ENCODE data around the gene LHX8.
A peak's percentile ranks its signal among the peaks of the same experiment; 100 is the strongest.

The LHX8 gene

DNA sequence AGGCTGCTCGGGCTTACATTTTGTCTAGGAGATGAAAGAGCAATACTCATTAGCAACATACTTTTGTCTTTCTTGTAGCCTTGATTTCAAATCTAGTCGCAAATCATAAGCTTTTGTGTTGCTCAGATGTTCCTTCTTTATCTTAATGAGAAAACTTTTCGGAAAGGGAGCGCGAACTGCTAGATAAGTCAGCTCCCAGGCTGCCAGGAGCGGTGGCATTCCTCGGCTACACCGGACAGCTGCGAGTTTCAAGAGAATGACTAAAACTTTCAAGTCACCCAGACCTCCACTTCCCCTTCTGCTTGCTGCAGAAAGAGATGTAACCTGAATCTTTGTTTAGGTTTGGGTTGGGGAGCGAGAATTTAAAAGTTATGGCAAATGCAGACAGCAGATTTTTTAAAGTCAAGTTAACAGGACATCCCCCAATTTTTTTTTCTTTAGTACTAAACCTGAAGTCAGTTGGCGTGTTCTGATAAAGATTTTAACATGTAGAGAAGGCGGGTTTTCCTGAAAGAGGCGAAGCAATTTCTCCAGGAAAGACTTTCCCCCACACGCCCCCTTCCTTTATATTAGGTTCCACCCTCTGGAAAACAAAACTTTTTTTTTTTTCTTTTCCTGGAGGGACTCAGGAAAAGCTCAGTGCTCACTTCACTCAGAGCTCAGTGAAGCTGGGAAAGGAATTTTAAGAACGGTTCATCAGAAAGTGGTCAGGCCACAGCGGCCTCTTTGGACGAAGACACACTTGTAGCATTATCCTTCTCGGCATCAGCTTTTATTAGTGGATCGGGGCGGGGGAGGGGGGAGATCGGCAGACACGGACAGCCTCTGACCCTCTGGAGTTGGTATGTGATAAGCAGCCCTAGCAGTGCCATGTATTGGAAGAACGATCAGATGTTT, at the start of gene LHX8:
TSS of gene LHX8 (plus strand) at position 639 of the 897 bp plus-strand sequence. CDS start 2,227 bp downstream, outside the sequence.
- no peak for DNase-seq (ENCODE audit: low read depth)
- TF ChIP-seq, protein P1, sequence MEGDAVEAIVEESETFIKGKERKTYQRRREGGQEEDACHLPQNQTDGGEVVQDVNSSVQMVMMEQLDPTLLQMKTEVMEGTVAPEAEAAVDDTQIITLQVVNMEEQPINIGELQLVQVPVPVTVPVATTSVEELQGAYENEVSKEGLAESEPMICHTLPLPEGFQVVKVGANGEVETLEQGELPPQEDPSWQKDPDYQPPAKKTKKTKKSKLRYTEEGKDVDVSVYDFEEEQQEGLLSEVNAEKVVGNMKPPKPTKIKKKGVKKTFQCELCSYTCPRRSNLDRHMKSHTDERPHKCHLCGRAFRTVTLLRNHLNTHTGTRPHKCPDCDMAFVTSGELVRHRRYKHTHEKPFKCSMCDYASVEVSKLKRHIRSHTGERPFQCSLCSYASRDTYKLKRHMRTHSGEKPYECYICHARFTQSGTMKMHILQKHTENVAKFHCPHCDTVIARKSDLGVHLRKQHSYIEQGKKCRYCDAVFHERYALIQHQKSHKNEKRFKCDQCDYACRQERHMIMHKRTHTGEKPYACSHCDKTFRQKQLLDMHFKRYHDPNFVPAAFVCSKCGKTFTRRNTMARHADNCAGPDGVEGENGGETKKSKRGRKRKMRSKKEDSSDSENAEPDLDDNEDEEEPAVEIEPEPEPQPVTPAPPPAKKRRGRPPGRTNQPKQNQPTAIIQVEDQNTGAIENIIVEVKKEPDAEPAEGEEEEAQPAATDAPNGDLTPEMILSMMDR (IDR thresholded peaks at IDR 0.05; ENCODE audit: low read length, missing control alignments): no peak
- no peak within 1 kb of the TSS for H3K4me3 ChIP-seq (replicated peaks; ENCODE audit: low read depth, low read length)

DNA sequence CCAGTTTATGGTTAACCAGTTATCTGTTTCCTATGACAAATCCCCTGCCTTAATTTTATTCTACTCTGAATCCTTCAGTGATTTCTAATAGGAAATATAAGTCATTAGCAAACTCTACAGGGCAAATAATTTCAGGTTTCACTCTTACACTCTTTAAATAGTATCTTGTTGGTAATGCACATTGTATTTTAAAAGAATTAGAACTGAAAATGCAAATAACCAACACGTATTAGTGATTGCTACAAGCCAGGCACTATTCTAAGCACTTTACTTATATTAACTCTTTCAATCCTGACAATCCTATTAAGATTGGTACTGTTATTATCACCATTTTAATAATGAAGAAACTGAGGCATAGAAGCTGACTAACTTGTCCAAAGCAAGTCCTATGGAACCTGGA, 48.3 kb upstream of the LHX8 start:
- no peak for DNase-seq (ENCODE audit: low read depth)
- TF ChIP-seq, protein P1 (IDR thresholded peaks at IDR 0.05; ENCODE audit: low read length, missing control alignments): no peak
- no peak overlapping the region for H3K4me3 ChIP-seq (replicated peaks; ENCODE audit: low read depth, low read length)

GRCh38 chr1:75087278-75087677, 46.9 kb upstream of the LHX8 start:
- no peak overlapping the region for H3K4me3 ChIP-seq (replicated peaks; ENCODE audit: low read depth, low read length)
- no peak for DNase-seq (ENCODE audit: low read depth)
- TF ChIP-seq, protein P1 (IDR thresholded peaks at IDR 0.05; ENCODE audit: low read length, missing control alignments): no peak

DNA sequence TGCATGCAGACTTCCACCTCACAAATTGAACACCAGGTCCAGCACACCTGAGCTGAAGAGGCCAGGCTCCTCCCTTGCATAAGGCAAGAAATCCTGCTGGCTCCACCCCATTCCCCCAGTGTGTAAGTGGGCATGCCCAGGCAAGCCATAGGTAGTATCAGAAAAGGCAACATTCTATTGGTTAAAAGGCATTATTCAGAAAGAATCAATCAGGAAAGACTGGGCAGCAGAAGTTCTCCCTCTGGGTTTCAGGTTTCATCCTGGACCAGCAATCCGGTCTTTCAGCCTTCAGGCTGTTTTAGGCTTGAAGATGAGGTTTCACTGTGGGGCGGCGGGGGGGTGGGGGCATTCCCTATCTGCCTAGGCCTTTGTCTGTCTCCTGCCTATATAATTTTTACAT, 42.0 kb upstream of the LHX8 start:
- TF ChIP-seq, protein P1 (IDR thresholded peaks at IDR 0.05; ENCODE audit: low read length, missing control alignments): no peak
- no peak overlapping the region for H3K4me3 ChIP-seq (replicated peaks; ENCODE audit: low read depth, low read length)
- DNase-seq (ENCODE audit: low read depth): no peak

- TF ChIP-seq, protein P1 (IDR thresholded peaks at IDR 0.05; ENCODE audit: low read length, missing control alignments): no peak
- H3K4me3 ChIP-seq (replicated peaks; ENCODE audit: low read depth, low read length): no peak overlapping the region
- DNase-seq (ENCODE audit: low read depth): peak; percentile 0
These were observed 36.5 kb upstream of the LHX8 start for GRCh38 chr1:75097654-75098053.

- no peak for DNase-seq (ENCODE audit: low read depth)
- TF ChIP-seq, protein P1 (IDR thresholded peaks at IDR 0.05; ENCODE audit: low read length, missing control alignments): no peak
- H3K4me3 ChIP-seq (replicated peaks; ENCODE audit: low read depth, low read length): no peak overlapping the region
These were observed 34.6 kb upstream of the LHX8 start for GRCh38 chr1:75099581-75099980.

All from fibroblast of pulmonary artery (primary cell).